22Rv1 (cell line): ENCODE results near the gene VPS52.
"Not testable (repeated sequence)": the region's sequence is repeated elsewhere in the genome, so short reads cannot be mapped to it uniquely, and the experiment has no call there.

Experiments used
- H3K27ac ChIP-seq: fragments of 450-650 bp; 2 replicates; pipeline ENCODE4 v1.5.1; 2017
- ZFX ChIP-seq: fragments of 450-650 bp; IDR thresholded peaks from 2 replicates; pipeline ENCODE4 v1.6.1; 2017; ENCODE audit warnings: antibody characterized with exemption, borderline replicate concordance
- TF ChIP-seq, protein P1 (sequence below): fragments of 450-650 bp; IDR thresholded peaks from 2 replicates; pipeline ENCODE4 v1.5.1; 2017; ENCODE audit warnings: mild to moderate bottlenecking

The VPS52 gene

DNA sequence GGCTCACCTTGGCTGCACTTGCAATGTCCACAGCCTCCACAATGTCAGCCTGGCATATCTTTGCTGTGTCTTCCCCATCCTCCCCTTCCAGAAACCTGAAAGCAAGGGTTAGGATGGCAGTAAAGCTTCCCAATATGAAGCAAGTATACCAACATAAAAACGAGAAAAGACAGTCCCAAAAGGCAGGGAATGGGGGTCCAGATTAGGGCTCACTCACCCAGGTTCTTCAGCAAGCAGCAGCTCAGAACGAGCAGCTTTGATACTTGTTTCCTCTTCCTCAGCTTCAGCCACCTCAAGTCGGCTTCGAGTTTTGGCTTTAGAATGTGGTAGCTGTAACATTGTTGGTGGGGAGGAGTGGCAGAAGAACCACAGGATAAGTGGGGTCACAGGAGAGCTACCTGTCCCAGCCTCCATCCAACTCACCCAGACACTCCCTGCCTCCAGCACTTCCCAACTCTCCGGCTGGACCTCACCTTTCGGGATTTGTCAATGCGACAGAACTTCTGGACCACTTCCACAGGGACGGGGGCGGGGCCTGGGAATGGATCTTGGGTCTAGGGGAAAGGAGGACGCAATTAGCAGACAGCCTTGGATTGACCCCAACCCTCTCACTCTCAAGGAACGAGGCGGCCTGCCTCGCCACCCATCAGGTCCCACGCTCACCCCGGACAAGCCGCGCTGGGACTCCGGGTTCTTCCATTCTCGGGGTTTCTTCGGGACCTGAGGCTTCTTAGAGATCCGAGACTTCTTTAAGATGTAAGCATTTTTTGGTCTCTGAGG, 16.7 kb upstream of the VPS52 start:
- peak overlapping the region; percentile 70 for H3K27ac ChIP-seq

DNA sequence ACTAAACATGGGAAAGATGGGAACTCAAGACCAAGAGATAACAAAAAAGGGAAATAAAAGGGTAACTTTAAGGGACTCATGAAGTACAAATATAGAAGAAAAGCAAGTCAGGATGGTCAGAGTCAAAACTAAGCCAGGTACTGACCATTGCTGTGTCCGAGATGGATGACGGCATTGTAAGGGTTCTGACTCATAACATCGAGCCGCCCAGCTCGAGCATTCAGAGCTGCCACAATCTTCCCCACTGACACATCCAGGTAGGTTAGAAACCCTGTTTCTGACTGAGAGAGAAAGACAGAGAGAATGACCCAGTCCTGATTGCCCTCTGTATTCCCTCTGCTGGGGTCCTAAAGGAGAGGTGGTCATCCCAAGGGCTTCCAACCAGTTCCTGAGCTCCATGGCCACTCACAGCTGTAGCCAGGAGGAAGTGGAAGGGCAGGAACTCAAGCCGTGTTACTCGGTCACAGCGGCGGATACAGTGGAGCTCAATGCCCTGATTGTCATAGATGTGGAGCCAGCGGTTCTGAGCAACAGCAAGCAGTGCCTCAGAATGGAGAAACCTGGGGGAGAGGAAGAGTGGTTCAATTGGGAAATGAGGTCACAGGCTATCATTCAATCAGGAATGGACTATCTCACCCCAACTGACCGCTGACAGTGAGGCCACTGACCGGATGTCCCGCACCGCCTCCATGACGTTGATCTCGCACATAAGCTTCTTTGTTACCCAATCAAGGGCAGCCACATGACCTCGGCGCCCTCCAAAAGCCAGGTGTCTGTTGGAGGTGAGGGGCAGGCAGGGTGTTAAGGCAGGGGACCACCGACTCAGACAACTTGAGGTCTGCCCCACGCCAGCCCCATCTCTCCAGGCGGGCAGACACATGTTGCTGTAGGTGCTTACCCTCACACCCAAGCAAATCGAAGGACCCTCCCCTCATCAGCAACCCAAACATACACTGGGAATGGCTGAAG, 15.6 kb upstream of the VPS52 start:
- TF ChIP-seq ZFX, result no peak
- TF ChIP-seq, protein P1, sequence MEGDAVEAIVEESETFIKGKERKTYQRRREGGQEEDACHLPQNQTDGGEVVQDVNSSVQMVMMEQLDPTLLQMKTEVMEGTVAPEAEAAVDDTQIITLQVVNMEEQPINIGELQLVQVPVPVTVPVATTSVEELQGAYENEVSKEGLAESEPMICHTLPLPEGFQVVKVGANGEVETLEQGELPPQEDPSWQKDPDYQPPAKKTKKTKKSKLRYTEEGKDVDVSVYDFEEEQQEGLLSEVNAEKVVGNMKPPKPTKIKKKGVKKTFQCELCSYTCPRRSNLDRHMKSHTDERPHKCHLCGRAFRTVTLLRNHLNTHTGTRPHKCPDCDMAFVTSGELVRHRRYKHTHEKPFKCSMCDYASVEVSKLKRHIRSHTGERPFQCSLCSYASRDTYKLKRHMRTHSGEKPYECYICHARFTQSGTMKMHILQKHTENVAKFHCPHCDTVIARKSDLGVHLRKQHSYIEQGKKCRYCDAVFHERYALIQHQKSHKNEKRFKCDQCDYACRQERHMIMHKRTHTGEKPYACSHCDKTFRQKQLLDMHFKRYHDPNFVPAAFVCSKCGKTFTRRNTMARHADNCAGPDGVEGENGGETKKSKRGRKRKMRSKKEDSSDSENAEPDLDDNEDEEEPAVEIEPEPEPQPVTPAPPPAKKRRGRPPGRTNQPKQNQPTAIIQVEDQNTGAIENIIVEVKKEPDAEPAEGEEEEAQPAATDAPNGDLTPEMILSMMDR, result no peak
- no peak overlapping the region for H3K27ac ChIP-seq

More for the DNA sequence above, 16.7 kb upstream of the VPS52 start:
- TF ChIP-seq, protein P1, result no peak
- no peak for TF ChIP-seq ZFX

GRCh38 chr6:33285214-33285613, 13.5 kb upstream of the VPS52 start:
- H3K27ac ChIP-seq, result not testable (repeated sequence)

DNA sequence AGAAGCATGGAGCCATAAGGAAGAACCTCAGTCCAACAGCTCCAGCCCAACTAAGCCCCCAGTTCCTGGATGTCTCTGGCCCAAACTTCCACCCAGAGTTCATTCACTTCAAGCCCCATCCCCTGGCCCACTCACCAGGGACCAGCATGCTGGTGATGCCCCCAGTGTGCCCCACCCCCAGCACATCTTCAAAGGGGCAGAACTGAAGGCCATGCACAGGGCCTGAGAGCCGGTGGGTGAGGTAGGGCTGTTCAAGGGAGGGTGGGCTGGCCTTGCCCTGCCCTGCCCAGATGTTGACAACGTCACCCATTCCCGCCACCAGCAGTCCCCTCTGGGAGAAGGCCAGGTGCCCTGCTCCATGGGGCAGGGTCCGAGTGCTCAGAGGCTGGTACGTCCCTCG, 8.9 kb upstream of the VPS52 start:
- H3K27ac ChIP-seq, result no peak overlapping the region
- TF ChIP-seq, protein P1, result no peak
- TF ChIP-seq ZFX, result no peak

GRCh38 chr6:33279971-33280511, 8.4 kb upstream of the VPS52 start:
- TF ChIP-seq, protein P1, result peak; percentile 38
- TF ChIP-seq ZFX, result no peak
- no peak overlapping the region for H3K27ac ChIP-seq

GRCh38 chr6:33279257-33279695, 7.6 kb upstream of the VPS52 start:
- TF ChIP-seq, protein P1, result no peak
- no peak for TF ChIP-seq ZFX
- H3K27ac ChIP-seq, result 0 out of 2 replicates have a peak overlapping the region, but pooled peaks have one; percentile 93

GRCh38 chr6:33278810-33279209, 7.1 kb upstream of the VPS52 start:
- peak overlapping the region; percentile 93 for H3K27ac ChIP-seq
- TF ChIP-seq ZFX, result no peak
- TF ChIP-seq, protein P1, result no peak
